ENCODE measurements around the gene SNX5.
"Not testable (repeated sequence)": the region's sequence is repeated elsewhere in the genome, so short reads cannot be mapped to it uniquely, and the experiment has no call there.

Gene SNX5

DNA sequence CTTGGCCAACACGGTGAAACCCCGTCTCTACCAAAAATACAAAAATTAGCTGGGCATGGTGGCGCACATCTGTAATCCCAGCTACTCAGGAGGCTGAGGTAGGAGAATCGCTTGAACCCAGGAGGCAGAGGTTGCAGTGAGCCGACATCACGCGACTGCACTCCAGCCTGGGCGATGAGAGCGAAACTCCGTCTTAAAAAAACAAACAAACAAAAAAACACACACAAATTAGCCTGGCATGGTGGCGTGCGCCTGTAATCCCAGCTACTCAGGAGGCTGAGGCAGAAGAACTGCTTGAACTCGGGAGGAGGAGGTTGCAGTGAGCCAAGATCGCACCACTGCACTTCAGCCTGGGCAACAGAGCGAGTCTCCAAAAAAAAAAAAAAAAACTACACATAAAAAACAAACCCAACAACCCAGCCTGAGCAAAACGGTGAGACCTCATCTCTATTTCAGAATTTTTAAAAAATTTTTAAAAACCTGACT is 8.2 kb downstream of the SNX5 start:
- DNase-seq (ENCODE audit: low read depth): not testable (repeated sequence)

GRCh38 chr20:17959257-17959627 is 9.4 kb downstream of the SNX5 start:
- no peak for DNase-seq (ENCODE audit: low read depth)

DNA sequence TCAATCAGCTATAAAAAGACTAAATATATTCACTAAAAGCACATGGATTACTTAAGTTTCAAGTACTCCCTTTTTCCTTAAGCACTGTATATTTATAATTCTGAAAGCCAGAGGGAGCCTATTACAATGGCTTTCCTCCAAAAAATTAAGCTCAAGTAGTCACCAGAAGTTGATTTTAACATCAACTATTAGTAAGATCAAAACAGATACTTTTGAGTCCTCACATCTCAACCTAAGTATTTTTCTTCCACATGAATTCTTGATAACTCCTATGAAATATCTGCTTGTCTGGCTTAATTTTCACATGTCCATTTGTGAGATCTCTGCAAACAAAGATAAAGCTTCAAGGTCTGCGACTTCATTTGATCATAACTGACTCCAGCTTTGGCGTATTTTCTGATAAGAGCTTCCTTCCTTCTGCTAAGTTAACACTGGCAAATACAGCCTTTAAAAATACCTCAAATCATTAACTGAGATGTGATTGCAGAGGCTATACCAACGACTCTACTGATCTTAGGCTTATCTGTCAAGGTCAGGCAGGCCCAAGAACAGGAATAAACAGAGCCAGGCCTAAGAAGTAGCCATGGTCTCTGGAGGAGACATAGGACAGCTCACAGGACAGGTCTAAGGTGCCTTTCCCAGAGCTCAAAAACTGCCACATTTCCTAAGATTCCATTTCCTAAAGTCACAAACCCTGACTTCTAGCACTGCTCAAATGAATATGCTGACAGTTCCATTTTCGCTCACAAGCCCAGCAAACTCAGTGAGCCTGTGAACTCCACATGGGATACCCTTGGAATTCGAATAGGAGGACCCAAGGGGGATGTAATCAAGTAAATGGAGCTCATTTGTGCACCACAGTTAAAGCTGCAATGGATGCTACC is 10.0 kb downstream of the SNX5 start:
- no peak for DNase-seq (ENCODE audit: low read depth)

GRCh38 chr20:17957505-17958363 is 10.9 kb downstream of the SNX5 start:
- DNase-seq (ENCODE audit: low read depth): no peak

GRCh38 chr20:17956099-17956685 is 12.4 kb downstream of the SNX5 start:
- no peak for DNase-seq (ENCODE audit: low read depth)

DNA sequence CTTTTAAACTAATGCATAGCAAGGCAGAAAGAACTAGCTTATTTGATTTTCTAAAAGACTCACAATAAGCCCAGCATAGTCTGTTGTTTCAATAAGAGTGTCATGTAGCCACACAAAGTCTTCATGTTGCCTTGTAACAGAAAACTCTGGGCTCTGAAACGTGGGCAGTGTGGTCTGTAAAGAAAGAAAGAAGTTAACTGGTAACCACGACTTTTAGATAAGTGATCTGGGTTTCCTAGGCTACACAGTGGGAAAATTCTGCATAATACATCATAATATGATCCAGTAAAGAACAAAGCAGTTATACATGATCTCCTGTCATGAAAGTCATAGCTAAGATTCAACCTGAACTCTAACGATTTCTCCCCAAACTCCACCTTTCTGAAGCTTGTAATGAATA is 13.3 kb downstream of the SNX5 start:
- no peak for DNase-seq (ENCODE audit: low read depth)

DNA sequence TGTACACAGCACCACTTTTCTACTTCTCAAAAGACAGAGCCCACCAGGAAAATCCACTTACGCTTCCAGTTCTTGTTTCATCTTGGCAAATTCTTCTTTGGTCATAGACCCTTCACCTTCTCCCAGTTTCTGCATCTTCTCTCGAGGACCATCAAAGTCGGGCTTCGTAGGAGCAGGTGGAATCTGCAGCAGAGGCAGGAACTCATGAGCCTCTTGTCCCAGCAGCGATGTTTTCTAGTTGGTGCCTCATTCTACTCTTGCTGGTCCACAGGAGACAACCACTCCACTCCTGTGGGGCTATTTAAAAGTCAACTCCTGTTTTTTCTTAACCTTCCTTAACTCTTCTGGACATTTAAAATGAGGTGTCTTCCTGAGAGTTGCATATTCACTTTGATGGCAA is 14.7 kb downstream of the SNX5 start:
- no peak for DNase-seq (ENCODE audit: low read depth)

DNA sequence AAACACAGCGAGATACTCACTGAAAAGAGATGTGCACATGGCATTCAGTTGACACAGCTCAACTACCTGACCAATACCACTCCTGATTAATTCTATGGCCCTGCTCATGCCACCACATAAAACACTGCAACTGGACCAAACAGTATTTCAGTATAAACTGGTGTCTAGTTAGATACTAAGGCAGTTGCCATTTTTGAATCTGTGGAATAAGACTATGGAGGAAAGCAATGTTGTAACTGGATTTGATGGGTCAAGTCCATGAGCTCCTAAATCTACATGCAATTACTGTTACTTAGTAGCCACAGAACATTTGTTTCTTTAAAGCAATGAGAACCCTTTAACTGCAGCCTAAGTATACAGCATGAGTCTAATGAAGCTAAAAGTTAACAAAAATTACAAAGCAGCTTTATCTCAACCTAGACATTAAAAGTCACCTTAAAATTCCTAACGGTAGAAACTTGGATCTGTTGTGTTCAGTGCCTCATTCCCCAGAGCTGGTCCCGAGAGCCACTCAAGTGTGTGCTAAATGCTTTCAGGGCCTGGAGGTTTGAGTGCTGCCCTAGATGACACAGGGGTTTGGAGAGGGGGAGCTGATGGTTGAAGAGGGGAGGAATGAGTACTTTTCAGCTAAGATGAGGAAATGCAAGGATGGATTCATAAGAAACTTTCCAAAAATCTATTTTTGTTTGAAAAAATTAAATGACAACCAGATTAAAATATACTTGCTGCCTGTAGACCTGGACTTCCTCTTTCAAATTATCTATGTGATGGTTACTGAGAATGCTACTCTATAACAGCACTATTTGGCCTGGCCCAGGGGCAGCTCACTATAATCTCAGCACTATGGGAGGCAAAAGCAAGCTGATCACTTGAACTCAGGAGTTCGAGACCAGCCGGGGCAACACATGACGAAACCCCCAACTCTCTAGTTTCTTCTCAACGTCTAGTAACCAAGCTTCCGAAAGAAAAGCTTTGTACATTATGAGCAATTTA is 15.6 kb downstream of the SNX5 start:
- DNase-seq (ENCODE audit: low read depth): no peak

DNA sequence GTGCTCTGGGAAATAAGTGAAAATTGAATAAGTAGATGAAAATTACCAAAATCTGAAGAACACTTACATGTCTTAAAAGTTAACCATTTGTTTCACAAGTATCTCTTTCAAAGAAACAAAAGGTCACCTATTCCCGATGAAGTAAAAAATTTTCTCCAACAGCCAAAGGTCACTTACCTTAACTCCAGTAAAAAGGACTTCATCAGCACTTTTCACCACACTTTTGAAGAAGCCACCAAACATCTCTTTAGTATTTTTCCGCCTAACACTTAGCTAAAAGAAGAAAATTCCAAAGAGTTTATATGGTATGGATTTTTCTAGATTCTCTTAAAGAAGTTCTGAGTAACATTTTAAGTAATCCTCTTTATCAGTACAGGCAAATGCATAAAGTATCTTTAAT is 17.3 kb downstream of the SNX5 start:
- DNase-seq (ENCODE audit: low read depth): no peak

DNA sequence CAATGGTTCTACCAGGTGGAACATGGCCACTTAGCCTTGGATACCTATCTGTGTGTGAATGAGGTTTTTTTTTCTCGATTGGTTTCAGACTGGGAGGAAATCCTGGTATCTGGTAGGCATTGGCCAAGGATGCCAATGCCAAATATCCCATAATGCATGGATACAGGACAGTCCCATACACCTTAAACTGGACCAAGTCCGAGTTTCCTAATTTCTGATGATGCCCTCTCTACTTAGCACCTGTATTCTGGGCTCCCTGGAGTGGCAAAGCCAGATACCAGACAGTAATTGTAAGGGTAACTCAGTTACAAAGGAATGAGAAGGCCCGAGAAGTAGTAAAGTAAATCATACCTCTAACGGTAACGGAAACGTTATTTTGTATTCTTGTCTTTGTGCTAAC is 17.9 kb downstream of the SNX5 start:
- no peak for DNase-seq (ENCODE audit: low read depth)

DNA sequence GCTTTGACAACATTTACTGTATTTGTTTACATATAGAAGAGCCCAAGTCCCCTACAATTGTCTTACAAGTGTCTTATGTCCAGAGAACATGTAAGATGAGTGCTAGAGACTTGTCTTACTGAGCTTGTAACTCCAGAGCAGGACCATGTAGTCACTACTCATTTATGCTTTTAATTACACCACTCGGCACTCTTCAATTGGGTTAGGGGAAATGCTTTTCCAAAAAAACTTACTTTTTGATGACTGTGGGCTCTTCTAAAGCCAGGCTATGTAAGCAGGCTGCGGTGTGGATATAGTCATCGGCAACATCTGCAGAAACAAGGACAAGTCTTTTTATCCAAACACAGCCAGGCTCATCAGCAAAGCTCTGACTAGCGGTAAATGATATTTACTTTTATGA is 18.7 kb downstream of the SNX5 start:
- no peak for DNase-seq (ENCODE audit: low read depth)

- DNase-seq (ENCODE audit: low read depth): no peak
These were observed 20.2 kb downstream of the SNX5 start for GRCh38 chr20:17948442-17948841.

DNA sequence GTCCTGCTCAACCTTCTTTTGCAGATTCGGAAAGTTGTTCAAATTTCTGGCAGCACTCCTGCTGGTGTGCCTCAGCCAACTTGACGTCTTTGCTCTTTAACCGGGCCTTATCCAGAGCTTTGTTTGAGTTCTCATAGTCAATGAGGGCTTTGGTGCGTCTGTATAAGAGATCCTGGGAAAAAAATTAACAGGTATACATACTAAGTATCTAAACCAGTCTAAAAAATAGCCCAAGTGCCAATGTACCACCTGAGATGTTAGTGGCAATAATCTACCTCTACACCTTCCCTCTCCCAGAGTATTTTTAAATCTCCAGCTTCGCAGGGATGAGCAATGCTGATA is 21.1 kb downstream of the SNX5 start:
- DNase-seq (ENCODE audit: low read depth): no peak

DNA sequence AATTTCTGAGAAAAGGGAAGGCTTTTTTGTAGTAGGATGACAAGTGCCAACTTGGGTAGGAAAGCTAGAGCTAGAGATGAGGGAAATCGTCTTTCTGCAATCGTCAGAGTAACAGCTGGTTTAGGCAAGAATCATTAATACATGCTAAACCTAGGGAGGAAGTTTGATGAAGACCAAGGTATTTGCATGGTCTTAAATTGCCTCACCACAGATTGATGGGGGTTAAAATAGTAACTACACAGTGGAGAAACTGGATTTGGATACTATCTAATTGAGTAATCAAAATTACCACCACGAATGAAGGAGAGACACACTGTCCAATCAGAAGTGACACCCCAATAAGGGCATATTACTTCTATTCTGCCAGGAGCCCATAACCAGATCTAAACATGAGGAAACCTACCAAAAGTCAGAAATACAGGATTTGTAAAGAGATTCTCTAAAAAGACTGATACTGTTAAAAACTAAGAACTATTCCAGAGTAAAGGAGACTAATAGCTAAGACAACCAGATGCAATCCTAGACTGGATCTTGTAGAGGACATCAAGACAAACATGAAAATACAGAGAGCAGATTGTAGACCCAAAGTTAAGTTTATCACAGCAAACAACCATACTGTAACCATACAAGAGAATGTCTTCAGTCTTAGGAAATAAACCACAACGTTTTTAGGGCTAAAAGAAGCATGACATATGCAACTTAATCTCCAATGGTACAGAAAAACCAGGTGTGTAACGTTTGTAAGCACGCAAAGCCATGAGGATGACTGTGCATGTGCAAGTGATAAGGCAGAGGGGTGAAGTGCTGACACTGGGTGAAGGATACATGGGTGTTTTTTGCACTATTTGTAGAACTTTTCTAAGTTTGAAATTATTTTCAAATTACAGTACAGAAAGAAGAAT is 21.8 kb downstream of the SNX5 start:
- no peak for DNase-seq (ENCODE audit: low read depth)

- no peak for DNase-seq (ENCODE audit: low read depth)
These were observed 22.6 kb downstream of the SNX5 start for GRCh38 chr20:17946040-17946439.

GRCh38 chr20:17944854-17945474 is 23.6 kb downstream of the SNX5 start:
- no peak for DNase-seq (ENCODE audit: low read depth)

DNA sequence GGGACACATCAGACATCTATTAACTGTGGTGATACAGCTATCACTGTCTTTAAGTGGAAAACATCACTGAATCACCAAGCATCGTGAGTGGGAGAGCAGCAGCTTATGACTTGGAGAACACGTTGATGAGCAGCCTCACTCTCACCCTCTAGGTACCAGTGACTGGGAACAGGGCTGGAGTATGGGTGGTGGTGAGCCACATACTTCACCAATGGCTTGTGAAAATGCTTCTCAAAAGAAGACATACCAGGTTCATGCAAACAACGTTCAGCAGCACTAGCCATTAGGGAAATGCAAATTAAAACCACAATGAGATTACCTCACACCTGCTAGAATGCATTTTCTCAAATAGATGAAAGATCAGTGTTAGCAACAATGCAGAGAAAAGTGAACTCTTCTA is 25.3 kb downstream of the SNX5 start:
- no peak for DNase-seq (ENCODE audit: low read depth)

- no peak for DNase-seq (ENCODE audit: low read depth)
These were observed 26.8 kb downstream of the SNX5 start for GRCh38 chr20:17941826-17942196.

- DNase-seq (ENCODE audit: low read depth): no peak
These were observed 27.3 kb downstream of the SNX5 start for GRCh38 chr20:17941087-17941825.

Data from stimulated activated CD8-positive, alpha-beta memory T cell treated with anti-CD3 and anti-CD28 coated beads, Interleukin-4, amount 100 ng/mL, for 24 hours (primary cell).